ENCODE measurements around the gene ACVRL1. TPM values are rescaled to one million over a fixed set of nuclear protein-coding genes. Genes with fewer than 3 reads are reported as not detected.

Gene ACVRL1
- total and polyA plus RNA-seq, 7 donors: 12.5 to 113 (median 64.0) TPM

DNA sequence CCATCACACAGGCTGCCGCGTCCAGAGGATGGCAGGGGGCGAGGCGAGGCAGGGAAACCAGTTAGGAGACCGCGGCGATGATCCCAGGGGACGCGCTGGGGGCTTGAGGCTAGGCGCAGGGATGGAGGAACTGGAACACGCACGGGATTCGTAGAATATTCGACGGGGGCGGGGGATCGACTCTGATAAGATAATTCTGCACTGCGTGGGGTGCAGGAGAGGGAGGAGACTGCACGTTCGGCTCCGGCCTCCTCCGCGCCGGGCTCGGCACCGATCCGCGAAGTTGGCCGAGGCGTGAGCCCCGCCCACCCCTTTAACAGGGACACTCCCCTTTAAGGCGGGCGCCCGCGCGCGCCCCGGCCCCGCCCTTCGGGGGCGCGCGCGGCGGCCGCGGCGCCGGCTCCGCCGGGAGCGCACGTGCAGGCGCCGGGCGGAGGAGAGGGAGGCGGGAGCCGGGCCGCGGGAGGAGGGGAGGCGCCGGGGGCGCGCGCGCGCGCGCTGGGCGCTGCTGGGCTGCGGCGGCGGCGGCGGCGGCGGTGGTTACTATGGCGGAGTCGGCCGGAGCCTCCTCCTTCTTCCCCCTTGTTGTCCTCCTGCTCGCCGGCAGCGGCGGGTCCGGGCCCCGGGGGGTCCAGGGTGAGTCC is 44.0 kb downstream of the ACVRL1 start, which contains the start of gene ACVR1B:
Gene ACVR1B (plus strand): TSS at position 501 of the 644 bp plus-strand sequence. CDS start 45 bp downstream, at position 546.
- TF ChIP-seq POLR2AphosphoS5 (IDR thresholded peaks at IDR 0.05): peak; percentile 21 to 75 (median 62)
- no peak for TF ChIP-seq POLR2A (IDR thresholded peaks at IDR 0.05)
- intact Hi-C loops (cut with DNase I): loop anchor here (5.0 kb wide), 1 partner anchor 951 kb away; no protein-coding TSS in a partner anchor
- WGBS, 2 donors: 1% methylated on average over 86 of the region's 86 CpGs

GRCh38 chr12:51951843-51952722 is 44.8 kb downstream of the ACVRL1 start:
- intact Hi-C loops (cut with DNase I): loop anchor here (5.0 kb wide), 1 partner anchor 950 kb away; no protein-coding TSS in a partner anchor
- H3K4me3 ChIP-seq: peak overlapping the region; percentile 82 to 100 (median 95)
- H3K27ac ChIP-seq: peak overlapping the region; percentile 83 to 94 (median 89)
- peaks cover 0 to 48% (median 35%) of the 10 kb centered on the region in 4 donors for H3K4me1 ChIP-seq
- no peaks in the 10 kb centered on the region for H3K36me3 ChIP-seq
- no peaks in the 10 kb centered on the region for H3K9me3 ChIP-seq
- no peaks in the 10 kb centered on the region for H3K27me3 ChIP-seq
- DNase-seq: peak; percentile 71
- WGBS, 2 donors: 1 to 2% methylated on average over 50 of the region's 50 CpGs
- TF ChIP-seq, protein P1, sequence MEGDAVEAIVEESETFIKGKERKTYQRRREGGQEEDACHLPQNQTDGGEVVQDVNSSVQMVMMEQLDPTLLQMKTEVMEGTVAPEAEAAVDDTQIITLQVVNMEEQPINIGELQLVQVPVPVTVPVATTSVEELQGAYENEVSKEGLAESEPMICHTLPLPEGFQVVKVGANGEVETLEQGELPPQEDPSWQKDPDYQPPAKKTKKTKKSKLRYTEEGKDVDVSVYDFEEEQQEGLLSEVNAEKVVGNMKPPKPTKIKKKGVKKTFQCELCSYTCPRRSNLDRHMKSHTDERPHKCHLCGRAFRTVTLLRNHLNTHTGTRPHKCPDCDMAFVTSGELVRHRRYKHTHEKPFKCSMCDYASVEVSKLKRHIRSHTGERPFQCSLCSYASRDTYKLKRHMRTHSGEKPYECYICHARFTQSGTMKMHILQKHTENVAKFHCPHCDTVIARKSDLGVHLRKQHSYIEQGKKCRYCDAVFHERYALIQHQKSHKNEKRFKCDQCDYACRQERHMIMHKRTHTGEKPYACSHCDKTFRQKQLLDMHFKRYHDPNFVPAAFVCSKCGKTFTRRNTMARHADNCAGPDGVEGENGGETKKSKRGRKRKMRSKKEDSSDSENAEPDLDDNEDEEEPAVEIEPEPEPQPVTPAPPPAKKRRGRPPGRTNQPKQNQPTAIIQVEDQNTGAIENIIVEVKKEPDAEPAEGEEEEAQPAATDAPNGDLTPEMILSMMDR (IDR thresholded peaks at IDR 0.05): no peak
- TF ChIP-seq POLR2AphosphoS5 (IDR thresholded peaks at IDR 0.05) (peak in 1 of 4 donors; percentile 10), EP300 (IDR thresholded peaks at IDR 0.05) (no peak), POLR2A (IDR thresholded peaks at IDR 0.05) (peak in 1 of 2 donors; percentile 36)

More for the DNA sequence above, 44.0 kb downstream of the ACVRL1 start, which contains the start of gene ACVR1B:
- H3K27ac ChIP-seq: peak within 1 kb of the TSS; percentile 83 to 94 (median 89)
- no peaks in the 10 kb centered on the region for H3K9me3 ChIP-seq
- DNase-seq: peak; percentile 96
- peak within 1 kb of the TSS; percentile 82 to 100 (median 95) for H3K4me3 ChIP-seq
- H3K27me3 ChIP-seq: no peaks in the 10 kb centered on the region
- H3K4me1 ChIP-seq: peaks cover 0 to 48% (median 33%) of the 10 kb centered on the region in 4 donors
- H3K36me3 ChIP-seq: no peaks in the 10 kb centered on the region

GRCh38 chr12:51953089-51953488 is 45.8 kb downstream of the ACVRL1 start:
- peak overlapping the region; percentile 82 to 100 (median 95) for H3K4me3 ChIP-seq
- H3K27me3 ChIP-seq: no peaks in the 10 kb centered on the region
- peak overlapping the region; percentile 83 to 94 (median 89) for H3K27ac ChIP-seq
- TF ChIP-seq POLR2A (IDR thresholded peaks at IDR 0.05) (no peak), POLR2AphosphoS5 (IDR thresholded peaks at IDR 0.05) (no peak), EP300 (IDR thresholded peaks at IDR 0.05) (no peak)
- TF ChIP-seq, protein P1 (IDR thresholded peaks at IDR 0.05): no peak
- intact Hi-C loops (cut with DNase I): loop anchor here (5.0 kb wide), 1 partner anchor 949 kb away; no protein-coding TSS in a partner anchor
- H3K36me3 ChIP-seq: no peaks in the 10 kb centered on the region
- WGBS, 2 donors: 12 to 47% methylated on average over 8 of the region's 8 CpGs
- no peak for DNase-seq
- H3K4me1 ChIP-seq: peaks cover 0 to 53% (median 38%) of the 10 kb centered on the region in 4 donors
- no peaks in the 10 kb centered on the region for H3K9me3 ChIP-seq

GRCh38 chr12:51953864-51954263 is 46.6 kb downstream of the ACVRL1 start:
- Histone ChIP-seq H3K27ac (peak overlapping the region; percentile 60 to 94 (median 87)), H3K27me3 (no peaks in the 10 kb centered on the region), H3K9me3 (no peaks in the 10 kb centered on the region), H3K4me1 (peaks cover 0 to 57% (median 39%) of the 10 kb centered on the region in 4 donors), H3K36me3 (no peaks in the 10 kb centered on the region), H3K4me3 (peak overlapping the region in 1 of 4 donors; percentile 98)
- intact Hi-C loops (cut with DNase I): loop anchor here (5.0 kb wide), 1 partner anchor 948 kb away; no protein-coding TSS in a partner anchor
- DNase-seq: no peak
- WGBS, 2 donors: 7 to 37% methylated on average over 4 of the region's 4 CpGs
- TF ChIP-seq, protein P1 (IDR thresholded peaks at IDR 0.05): no peak
- no peak for TF ChIP-seq POLR2AphosphoS5 (IDR thresholded peaks at IDR 0.05)
- TF ChIP-seq EP300 (IDR thresholded peaks at IDR 0.05): no peak
- no peak for TF ChIP-seq POLR2A (IDR thresholded peaks at IDR 0.05)
